ENCODE results near the gene NUDT19.

NUDT19 gene

GRCh38 chr19:32749361-32749760 lies 57.7 kb downstream of the NUDT19 start:
- DNase-seq (ENCODE audit: extremely low read depth, insufficient read length) = no peak
- no peaks in the 10 kb centered on the region for H3K27me3 ChIP-seq (replicated peaks; ENCODE audit: control insufficient read depth, insufficient read depth, low read length)
- no peak overlapping the region for H3K4me3 ChIP-seq (replicated peaks; ENCODE audit: low read depth, low read length)

GRCh38 chr19:32750441-32751055 lies 58.9 kb downstream of the NUDT19 start:
- H3K27me3 ChIP-seq (replicated peaks; ENCODE audit: control insufficient read depth, insufficient read depth, low read length) = no peaks in the 10 kb centered on the region
- no peak for TF ChIP-seq CTCF (IDR thresholded peaks at IDR 0.05; ENCODE audit: insufficient read depth, low read length, poor library complexity, severe bottlenecking)
- no peak for DNase-seq (ENCODE audit: extremely low read depth, insufficient read length)
- H3K4me3 ChIP-seq (replicated peaks; ENCODE audit: low read depth, low read length) = no peak overlapping the region
- no peaks in the 10 kb centered on the region for H3K36me3 ChIP-seq (ENCODE audit: control insufficient read depth, insufficient read depth, low read length)

More at GRCh38 chr19:32749361-32749760, 57.7 kb downstream of the NUDT19 start:
- no peak for TF ChIP-seq CTCF (IDR thresholded peaks at IDR 0.05; ENCODE audit: insufficient read depth, low read length, poor library complexity, severe bottlenecking)
- H3K36me3 ChIP-seq (ENCODE audit: control insufficient read depth, insufficient read depth, low read length) = no peaks in the 10 kb centered on the region

- TF ChIP-seq CTCF (IDR thresholded peaks at IDR 0.05; ENCODE audit: insufficient read depth, low read length, poor library complexity, severe bottlenecking) = no peak
- H3K27me3 ChIP-seq (replicated peaks; ENCODE audit: control insufficient read depth, insufficient read depth, low read length) = no peaks in the 10 kb centered on the region
- no peak for DNase-seq (ENCODE audit: extremely low read depth, insufficient read length)
- no peaks in the 10 kb centered on the region for H3K36me3 ChIP-seq (ENCODE audit: control insufficient read depth, insufficient read depth, low read length)
- no peak overlapping the region for H3K4me3 ChIP-seq (replicated peaks; ENCODE audit: low read depth, low read length)
These were observed 59.4 kb downstream of the NUDT19 start for GRCh38 chr19:32751066-32751465.

GRCh38 chr19:32757189-32757588 lies 65.6 kb downstream of the NUDT19 start:
- Histone ChIP-seq H3K4me3 (replicated peaks; ENCODE audit: low read depth, low read length) (no peak overlapping the region), H3K27me3 (replicated peaks; ENCODE audit: control insufficient read depth, insufficient read depth, low read length) (no peaks in the 10 kb centered on the region), H3K36me3 (ENCODE audit: control insufficient read depth, insufficient read depth, low read length) (no peaks in the 10 kb centered on the region)
- no peak for TF ChIP-seq CTCF (IDR thresholded peaks at IDR 0.05; ENCODE audit: insufficient read depth, low read length, poor library complexity, severe bottlenecking)
- DNase-seq (ENCODE audit: extremely low read depth, insufficient read length) = no peak
